ENCODE results near the gene CERS3. TPM values are rescaled to one million over a fixed set of nuclear protein-coding genes. Genes with fewer than 3 reads are reported as not detected.

Gene CERS3
- total and polyA plus RNA-seq, 4 donors, result not detected

- WGBS, result 97% methylated on average over 50 of the region's 50 CpGs
Observed at GRCh38 chr15:100558771-100559254, 30.1 kb upstream of the CERS3 start.

GRCh38 chr15:100553468-100553867 lies 24.7 kb upstream of the CERS3 start:
- no peak for DNase-seq (ENCODE audit: low spot score)
- WGBS, result 96% methylated on average over 16 of the region's 16 CpGs
- no peak for TF ChIP-seq YY1 (IDR thresholded peaks at IDR 0.05)
- no peak for TF ChIP-seq SP1 (IDR thresholded peaks at IDR 0.05)
- TF ChIP-seq NR2F2 (IDR thresholded peaks at IDR 0.05), result no peak
- no peak for TF ChIP-seq HNF4G (IDR thresholded peaks at IDR 0.05)
- TF ChIP-seq CTCF (IDR thresholded peaks at IDR 0.05; ENCODE audit: low read depth, low read length, missing input control), result no peak
- TF ChIP-seq ZBTB33 (IDR thresholded peaks at IDR 0.05), result no peak
- no peak for TF ChIP-seq FOXA1 (IDR thresholded peaks at IDR 0.05)
- TF ChIP-seq EGR1 (IDR thresholded peaks at IDR 0.05; ENCODE audit: low read depth in 2 of 2), result no peak
- TF ChIP-seq HNF4A (conservative IDR thresholded peaks at IDR 0.05), result no peak
- Histone ChIP-seq H3K4me3 (ENCODE audit: low read depth in 1 of 3, low read length in 3 of 3) (no peak overlapping the region), H3K27me3 (ENCODE audit: control insufficient read depth in 4 of 4, insufficient read depth in 4 of 4, low read length in 3 of 4) (no peaks in the 10 kb centered on the region), H3K36me3 (ENCODE audit: control insufficient read depth in 4 of 4, insufficient read depth in 3 of 4, low read depth in 1 of 4, low read length in 3 of 4) (no peaks in the 10 kb centered on the region), H3K4me1 (ENCODE audit: control insufficient read depth in 4 of 4, insufficient read depth in 4 of 4, low read length in 3 of 4) (no peaks in the 10 kb centered on the region), H3K9me3 (ENCODE audit: control insufficient read depth in 4 of 4, low read length in 3 of 4) (no peaks in the 10 kb centered on the region), H3K9ac (ENCODE audit: low read depth in 1 of 2, low read length in 2 of 2) (no peak overlapping the region), H3K27ac (ENCODE audit: low read depth in 1 of 2, low read length in 2 of 2) (no peak overlapping the region)

More at GRCh38 chr15:100558771-100559254, 30.1 kb upstream of the CERS3 start:
- no peaks in the 10 kb centered on the region for H3K36me3 ChIP-seq (ENCODE audit: control insufficient read depth in 4 of 4, insufficient read depth in 3 of 4, low read depth in 1 of 4, low read length in 3 of 4)
- no peak for DNase-seq (ENCODE audit: low spot score)
- H3K9me3 ChIP-seq (ENCODE audit: control insufficient read depth in 4 of 4, low read length in 3 of 4), result no peaks in the 10 kb centered on the region
- H3K4me1 ChIP-seq (ENCODE audit: control insufficient read depth in 4 of 4, insufficient read depth in 4 of 4, low read length in 3 of 4), result peaks cover 0 to 9% (median 1%) of the 10 kb centered on the region in 4 donors
- no peaks in the 10 kb centered on the region for H3K27me3 ChIP-seq (ENCODE audit: control insufficient read depth in 4 of 4, insufficient read depth in 4 of 4, low read length in 3 of 4)
- no peak overlapping the region for H3K4me3 ChIP-seq (ENCODE audit: low read depth in 1 of 3, low read length in 3 of 3)
- H3K9ac ChIP-seq (ENCODE audit: low read depth in 1 of 2, low read length in 2 of 2), result no peak overlapping the region
- no peak overlapping the region for H3K27ac ChIP-seq (ENCODE audit: low read depth in 1 of 2, low read length in 2 of 2)
- no peak for TF ChIP-seq CTCF (IDR thresholded peaks at IDR 0.05; ENCODE audit: low read depth, low read length, missing input control)
- TF ChIP-seq MAX (IDR thresholded peaks at IDR 0.05), result no peak
- no peak for TF ChIP-seq SP1 (IDR thresholded peaks at IDR 0.05)
- TF ChIP-seq TAF1 (conservative IDR thresholded peaks at IDR 0.05), result no peak
- TF ChIP-seq RXRA (IDR thresholded peaks at IDR 0.05), result no peak
- no peak for TF ChIP-seq GABPA (IDR thresholded peaks at IDR 0.05 in 1 of 2, conservative IDR thresholded peaks at IDR 0.05 in 1 of 2)

Data from liver (tissue), 9 donors.